ENCODE data around the gene ENTHD1. TPM values are rescaled to one million over a fixed set of nuclear protein-coding genes. Genes with fewer than 3 reads are reported as not detected.

Gene ENTHD1
- total and polyA plus RNA-seq, 9 of the 15 experiments (the other 6 are each of a cell fraction or from before 2014, with no cell fraction given) = 0.13 to 0.98 (median 0.35) TPM

DNA sequence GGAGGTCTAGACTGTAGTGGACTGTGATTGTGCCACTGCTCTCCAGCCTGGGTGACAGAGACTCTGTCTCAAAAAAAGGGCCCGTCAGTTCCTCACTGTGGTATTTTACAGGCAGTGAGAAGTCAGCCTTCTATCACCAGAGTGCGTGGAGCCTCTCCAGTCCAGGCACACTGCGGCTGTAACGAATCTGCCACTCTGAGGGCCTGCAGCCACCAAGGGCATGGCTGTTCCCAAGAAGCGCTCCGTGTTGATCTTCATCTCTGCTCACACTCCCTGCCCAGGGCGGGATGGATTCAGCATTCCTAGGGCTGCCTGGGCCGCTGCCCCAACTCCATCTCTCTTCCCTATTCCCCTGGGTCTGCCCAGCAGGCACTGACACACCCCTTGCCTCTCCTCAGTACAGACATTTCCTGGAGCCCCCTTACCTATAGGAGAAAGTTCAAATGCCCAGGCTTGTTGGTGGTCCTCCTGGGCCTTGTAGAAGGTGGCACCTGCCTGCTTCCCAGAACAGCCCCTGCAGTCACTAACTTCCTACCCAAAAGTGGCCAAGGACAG lies 174.6 kb downstream of the ENTHD1 start:
- ATAC-seq (no peak), DNase-seq (ENCODE audit: extremely low read depth in 1 of 4, low spot score in 3 of 4) (no peak), FAIRE-seq (no peak)
- no TSS peak for BruUV-seq (replicated peaks)
- Histone ChIP-seq H3K4me1 (replicated peaks in 1 of 2; ENCODE audit: control insufficient read depth in 2 of 2, insufficient read depth in 2 of 2, low read length in 2 of 2) (peaks cover 18 to 20% of the 10 kb centered on the region in 2 experiments), H3K27me3 (ENCODE audit: control insufficient read depth in 2 of 2, insufficient read depth in 2 of 2, low read length in 2 of 2) (no peaks in the 10 kb centered on the region), H3K27ac (ENCODE audit: extremely low read depth, low read depth, low read length) (no peak overlapping the region), H3K36me3 (ENCODE audit: control insufficient read depth, insufficient read depth, low read length) (no peaks in the 10 kb centered on the region), H4K20me1 (replicated peaks; ENCODE audit: control insufficient read depth, insufficient read depth, low read length) (no peaks in the 10 kb centered on the region), H3K9me3 (replicated peaks; ENCODE audit: control insufficient read depth, insufficient read depth, low read depth, low read length) (no peaks in the 10 kb centered on the region), H3K79me2 (ENCODE audit: control insufficient read depth, insufficient read depth, low read length) (no peaks in the 10 kb centered on the region), H3K9me1 (ENCODE audit: control insufficient read depth, insufficient read depth, low read length) (no peaks in the 10 kb centered on the region), H2AFZ (ENCODE audit: low read depth, low read length) (no peak overlapping the region), H3K9ac (ENCODE audit: insufficient read depth in 1 of 2, low read depth in 2 of 2, low read length in 2 of 2) (peak overlapping the region in 1 of 2 experiments; percentile 7; a peak in 1 of 4 replicates), H3K4me2 (ENCODE audit: insufficient read depth, low read length) (no peak overlapping the region), H3K4me3 (no peak overlapping the region)
- CTCF ChIA-PET (ENCODE audit: low intra/inter-chr PET ratio) = no interaction called here
- TF ChIP-seq CC2D1A (IDR thresholded peaks at IDR 0.05) = no peak
- TF ChIP-seq, protein P1, sequence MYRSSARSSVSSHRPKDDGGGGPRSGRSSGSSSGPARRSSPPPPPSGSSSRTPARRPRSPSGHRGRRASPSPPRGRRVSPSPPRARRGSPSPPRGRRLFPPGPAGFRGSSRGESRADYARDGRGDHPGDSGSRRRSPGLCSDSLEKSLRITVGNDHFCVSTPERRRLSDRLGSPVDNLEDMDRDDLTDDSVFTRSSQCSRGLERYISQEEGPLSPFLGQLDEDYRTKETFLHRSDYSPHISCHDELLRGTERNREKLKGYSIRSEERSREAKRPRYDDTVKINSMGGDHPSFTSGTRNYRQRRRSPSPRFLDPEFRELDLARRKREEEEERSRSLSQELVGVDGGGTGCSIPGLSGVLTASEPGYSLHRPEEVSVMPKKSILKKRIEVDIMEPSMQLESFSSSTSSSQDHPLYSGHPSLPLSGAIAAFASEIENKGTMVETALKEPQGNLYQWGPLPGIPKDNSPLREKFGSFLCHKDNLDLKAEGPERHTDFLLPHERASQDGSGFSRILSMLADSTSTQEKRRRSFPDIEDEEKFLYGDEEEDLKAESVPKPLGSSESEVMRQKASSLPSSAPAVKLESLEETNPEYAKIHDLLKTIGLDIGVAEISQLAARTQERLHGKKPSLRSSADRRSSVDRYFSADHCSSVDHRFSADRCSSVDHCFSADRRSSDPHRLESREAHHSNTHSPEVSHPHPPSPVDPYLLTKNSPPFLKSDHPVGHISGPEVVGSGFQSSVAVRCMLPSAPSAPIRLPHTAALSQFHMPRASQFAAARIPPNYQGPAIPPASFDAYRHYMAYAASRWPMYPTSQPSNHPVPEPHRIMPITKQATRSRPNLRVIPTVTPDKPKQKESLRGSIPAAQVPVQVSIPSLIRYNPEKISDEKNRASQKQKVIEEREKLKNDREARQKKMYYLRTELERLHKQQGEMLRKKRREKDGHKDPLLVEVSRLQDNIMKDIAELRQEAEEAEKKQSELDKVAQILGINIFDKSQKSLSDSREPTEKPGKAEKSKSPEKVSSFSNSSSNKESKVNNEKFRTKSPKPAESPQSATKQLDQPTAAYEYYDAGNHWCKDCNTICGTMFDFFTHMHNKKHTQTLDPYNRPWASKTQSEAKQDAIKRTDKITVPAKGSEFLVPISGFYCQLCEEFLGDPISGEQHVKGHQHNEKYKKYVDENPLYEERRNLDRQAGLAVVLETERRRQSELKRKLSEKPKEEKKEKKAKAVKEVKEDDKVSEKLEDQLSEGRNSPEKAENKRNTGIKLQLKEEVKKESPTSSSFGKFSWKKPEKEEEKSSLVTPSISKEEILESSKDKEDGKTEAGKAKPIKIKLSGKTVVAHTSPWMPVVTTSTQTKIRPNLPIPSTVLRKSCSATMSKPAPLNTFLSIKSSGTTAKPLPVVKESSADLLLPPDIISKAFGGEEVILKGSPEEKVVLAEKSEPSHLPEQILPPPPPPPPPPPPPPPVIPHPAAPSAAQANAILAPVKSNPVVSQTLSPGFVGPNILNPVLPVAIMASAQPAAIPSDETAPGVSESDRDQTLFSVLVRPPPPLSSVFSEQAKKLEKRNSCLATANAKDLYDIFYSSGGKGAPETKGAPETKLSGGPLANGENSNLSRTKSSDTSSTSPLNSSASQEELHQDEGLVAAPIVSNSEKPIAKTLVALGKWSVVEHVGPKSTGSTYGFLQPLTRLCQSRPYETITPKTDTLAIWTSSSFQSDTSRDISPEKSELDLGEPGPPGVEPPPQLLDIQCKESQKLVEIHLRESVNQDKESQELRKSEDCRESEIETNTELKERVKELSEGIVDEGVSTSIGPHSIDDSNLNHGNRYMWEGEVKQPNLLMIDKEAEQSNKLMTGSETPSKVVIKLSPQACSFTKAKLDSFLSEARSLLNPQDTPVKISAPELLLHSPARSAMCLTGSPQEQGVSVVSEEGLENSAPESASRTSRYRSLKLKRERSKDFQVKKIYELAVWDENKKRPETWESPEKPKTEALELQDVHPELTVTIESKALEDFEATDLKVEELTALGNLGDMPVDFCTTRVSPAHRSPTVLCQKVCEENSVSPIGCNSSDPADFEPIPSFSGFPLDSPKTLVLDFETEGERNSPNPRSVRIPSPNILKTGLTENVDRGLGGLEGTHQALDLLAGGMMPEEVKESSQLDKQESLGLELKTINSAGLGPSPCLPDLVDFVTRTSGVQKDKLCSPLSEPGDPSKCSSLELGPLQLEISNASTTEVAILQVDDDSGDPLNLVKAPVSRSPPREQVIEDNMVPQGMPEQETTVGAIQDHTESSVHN (IDR thresholded peaks at IDR 0.05; ENCODE audit: borderline replicate concordance in 1 of 2, low read depth in 1 of 2) = no peak
- TF ChIP-seq PHF21A (IDR thresholded peaks at IDR 0.05; ENCODE audit: borderline replicate concordance, low read depth) = no peak
- TF ChIP-seq, protein P2, sequence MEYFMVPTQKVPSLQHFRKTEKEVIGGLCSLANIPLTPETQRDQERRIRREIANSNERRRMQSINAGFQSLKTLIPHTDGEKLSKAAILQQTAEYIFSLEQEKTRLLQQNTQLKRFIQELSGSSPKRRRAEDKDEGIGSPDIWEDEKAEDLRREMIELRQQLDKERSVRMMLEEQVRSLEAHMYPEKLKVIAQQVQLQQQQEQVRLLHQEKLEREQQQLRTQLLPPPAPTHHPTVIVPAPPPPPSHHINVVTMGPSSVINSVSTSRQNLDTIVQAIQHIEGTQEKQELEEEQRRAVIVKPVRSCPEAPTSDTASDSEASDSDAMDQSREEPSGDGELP (CRISPR knock-in tag; IDR thresholded peaks at IDR 0.05; ENCODE audit: borderline replicate concordance) = no peak
- TF ChIP-seq BHLHE40 (IDR thresholded peaks at IDR 0.05; ENCODE audit: low read length) = no peak
- TF ChIP-seq, protein P3, sequence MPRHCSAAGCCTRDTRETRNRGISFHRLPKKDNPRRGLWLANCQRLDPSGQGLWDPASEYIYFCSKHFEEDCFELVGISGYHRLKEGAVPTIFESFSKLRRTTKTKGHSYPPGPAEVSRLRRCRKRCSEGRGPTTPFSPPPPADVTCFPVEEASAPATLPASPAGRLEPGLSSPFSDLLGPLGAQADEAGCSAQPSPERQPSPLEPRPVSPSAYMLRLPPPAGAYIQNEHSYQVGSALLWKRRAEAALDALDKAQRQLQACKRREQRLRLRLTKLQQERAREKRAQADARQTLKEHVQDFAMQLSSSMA (CRISPR knock-in tag; IDR thresholded peaks at IDR 0.05) = no peak
- no peak for TF ChIP-seq HMG20A (CRISPR knock-in tag; conservative IDR thresholded peaks at IDR 0.05)
- no peak for TF ChIP-seq ZNF668 (CRISPR knock-in tag; IDR thresholded peaks at IDR 0.05)
- intact Hi-C loops (cut with micrococcal nuclease) = no loop called here
- in situ Hi-C loops (cut with MboI) = no loop called here
- WGBS (ENCODE audit: insufficient coverage, low coverage, missing lambda C conversion rate) = 93% methylated on average over 8 of the region's 8 CpGs
- POLR2A ChIA-PET = interaction anchor here (0.6 kb wide), 1 partner anchor 890 kb away, joined by 4 read pairs; no protein-coding TSS in a partner anchor

Data from K562 (cell line).